HG03196 (cell line): ENCODE measurements around the gene FBXL14.

Source experiments
- ATAC-seq: cut with Tn5 transposase; IDR thresholded peaks from one replicate; pipeline ENCODE4 v1.9.1; 2021; ENCODE audit not compliant: unreplicated experiment

Gene FBXL14

GRCh38 chr12:1594261-1595025, at the start of gene FBXL14:
FBXL14 (minus strand) TSS chr12:1594581; CDS start chr12:1594066, 515 bp downstream.
- peak; percentile 55 for ATAC-seq

- ATAC-seq: no peak
Observed at GRCh38 chr12:1643905-1644533, 49.6 kb upstream of the FBXL14 start.

GRCh38 chr12:1643043-1643442, 48.7 kb upstream of the FBXL14 start:
- no peak for ATAC-seq

GRCh38 chr12:1642513-1642912, 48.1 kb upstream of the FBXL14 start:
- no peak for ATAC-seq

GRCh38 chr12:1640328-1641234, 46.2 kb upstream of the FBXL14 start:
- no peak for ATAC-seq

GRCh38 chr12:1639538-1639937, 45.2 kb upstream of the FBXL14 start:
- no peak for ATAC-seq

GRCh38 chr12:1638203-1638602, 43.8 kb upstream of the FBXL14 start:
- ATAC-seq: no peak

GRCh38 chr12:1635301-1636095, 41.1 kb upstream of the FBXL14 start:
- no peak for ATAC-seq

GRCh38 chr12:1634590-1635191, 40.3 kb upstream of the FBXL14 start:
- no peak for ATAC-seq

GRCh38 chr12:1634149-1634548, 39.8 kb upstream of the FBXL14 start:
- ATAC-seq: no peak

- no peak for ATAC-seq
Observed at GRCh38 chr12:1633459-1633858, 39.1 kb upstream of the FBXL14 start.

- no peak for ATAC-seq
Observed at GRCh38 chr12:1632702-1633101, 38.3 kb upstream of the FBXL14 start.

- no peak for ATAC-seq
Observed at GRCh38 chr12:1630827-1631591, 36.6 kb upstream of the FBXL14 start.

- ATAC-seq: no peak
Observed at GRCh38 chr12:1630133-1630826, 35.9 kb upstream of the FBXL14 start.

- no peak for ATAC-seq
Observed at GRCh38 chr12:1629338-1630132, 35.2 kb upstream of the FBXL14 start.

- no peak for ATAC-seq
Observed at GRCh38 chr12:1628666-1629337, 34.4 kb upstream of the FBXL14 start, which contains the start of gene WNT5B. WNT5B (plus strand) TSS chr12:1629231; CDS start chr12:1631355, 2,124 bp downstream.

- no peak for ATAC-seq
Observed at GRCh38 chr12:1622406-1622805, 28.0 kb upstream of the FBXL14 start.

GRCh38 chr12:1620092-1620491, 25.7 kb upstream of the FBXL14 start:
- ATAC-seq: no peak
